OCI-LY1 (cell line): ENCODE results near the gene KCTD13.

Experiments
- EZH2 ChIP-seq: fragments of 200-600 bp; sonication (generic), shearing (Covaris generic); IDR thresholded peaks from 2 replicates; pipeline ENCODE4 v1.8.0; 2017; ENCODE audit warnings: borderline replicate concordance, mixed run types, mild to moderate bottlenecking, antibody characterized with exemption, low read length, moderate library complexity, mixed read lengths
- TF ChIP-seq, protein P1 (sequence below): fragments of 200-600 bp; sonication (generic), shearing (Covaris generic); IDR thresholded peaks from 2 replicates; pipeline ENCODE4 v1.5.1; 2017; ENCODE audit warnings: mild to moderate bottlenecking, antibody characterized with exemption, low read length, moderate library complexity, mixed read lengths

- TF ChIP-seq, protein P1, sequence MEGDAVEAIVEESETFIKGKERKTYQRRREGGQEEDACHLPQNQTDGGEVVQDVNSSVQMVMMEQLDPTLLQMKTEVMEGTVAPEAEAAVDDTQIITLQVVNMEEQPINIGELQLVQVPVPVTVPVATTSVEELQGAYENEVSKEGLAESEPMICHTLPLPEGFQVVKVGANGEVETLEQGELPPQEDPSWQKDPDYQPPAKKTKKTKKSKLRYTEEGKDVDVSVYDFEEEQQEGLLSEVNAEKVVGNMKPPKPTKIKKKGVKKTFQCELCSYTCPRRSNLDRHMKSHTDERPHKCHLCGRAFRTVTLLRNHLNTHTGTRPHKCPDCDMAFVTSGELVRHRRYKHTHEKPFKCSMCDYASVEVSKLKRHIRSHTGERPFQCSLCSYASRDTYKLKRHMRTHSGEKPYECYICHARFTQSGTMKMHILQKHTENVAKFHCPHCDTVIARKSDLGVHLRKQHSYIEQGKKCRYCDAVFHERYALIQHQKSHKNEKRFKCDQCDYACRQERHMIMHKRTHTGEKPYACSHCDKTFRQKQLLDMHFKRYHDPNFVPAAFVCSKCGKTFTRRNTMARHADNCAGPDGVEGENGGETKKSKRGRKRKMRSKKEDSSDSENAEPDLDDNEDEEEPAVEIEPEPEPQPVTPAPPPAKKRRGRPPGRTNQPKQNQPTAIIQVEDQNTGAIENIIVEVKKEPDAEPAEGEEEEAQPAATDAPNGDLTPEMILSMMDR: no peak
- TF ChIP-seq EZH2: no peak
These were observed 17.3 kb downstream of the KCTD13 start for GRCh38 chr16:29908719-29909220.
